IPS-20b (cell line): ENCODE data around the gene TUBB.

Source experiments
- H3K27ac ChIP-seq: one replicate; pipeline ENCODE4 v1.5.1; 2013; ENCODE audit warnings: low read length
- H3K27me3 ChIP-seq: 2 replicates; pipeline ENCODE4 v1.6.1; 2013; ENCODE audit warnings: mild to moderate bottlenecking, low read length, inconsistent platforms; ENCODE audit not compliant: insufficient read depth
- H3K36me3 ChIP-seq: 2 replicates; pipeline ENCODE4 v1.6.1; 2013; ENCODE audit warnings: low read depth, mild to moderate bottlenecking, inconsistent platforms, low read length, moderate library complexity; ENCODE audit not compliant: insufficient read depth
- H3K4me1 ChIP-seq: 2 replicates; pipeline ENCODE4 v1.6.1; 2013; ENCODE audit warnings: mild to moderate bottlenecking, control low read depth, inconsistent platforms, low read length, moderate library complexity; ENCODE audit not compliant: insufficient read depth
- H3K4me3 ChIP-seq: 2 replicates; pipeline ENCODE4 v1.5.1; 2013; ENCODE audit warnings: mild to moderate bottlenecking, low read length, inconsistent platforms
- H3K9ac ChIP-seq: 2 replicates; pipeline ENCODE4 v1.6.1; 2013; ENCODE audit warnings: low read depth, mild to moderate bottlenecking, inconsistent platforms, low read length, moderate library complexity
- H3K9me3 ChIP-seq: 2 replicates; pipeline ENCODE4 v1.6.1; 2013; ENCODE audit warnings: mild to moderate bottlenecking, low read depth, low read length, inconsistent platforms; ENCODE audit not compliant: insufficient read depth

TUBB gene

GRCh38 chr6:30683183-30683979, 36.8 kb upstream of the TUBB start:
- Histone ChIP-seq H3K36me3 (peaks cover 3% of the 10 kb centered on the region; the same call in 1 of the 2 replicates), H3K4me3 (peak overlapping the region; percentile 50), H3K4me1 (peaks cover 37% of the 10 kb centered on the region; the same call in 1 of the 2 replicates), H3K9me3 (no peaks in the 10 kb centered on the region), H3K9ac (peak overlapping the region; percentile 69; the same call in 1 of the 2 replicates), H3K27ac (peak overlapping the region; percentile 32), H3K27me3 (no peaks in the 10 kb centered on the region)

- H3K27me3 ChIP-seq, result no peaks in the 10 kb centered on the region
- peak overlapping the region; percentile 50; the same call in 1 of the 2 replicates for H3K4me3 ChIP-seq
- peak overlapping the region; percentile 69; the same call in 1 of the 2 replicates for H3K9ac ChIP-seq
- H3K4me1 ChIP-seq, result peaks cover 37% of the 10 kb centered on the region; the same call in 1 of the 2 replicates
- H3K36me3 ChIP-seq, result no peaks in the 10 kb centered on the region
- H3K27ac ChIP-seq, result no peak overlapping the region
- H3K9me3 ChIP-seq, result no peaks in the 10 kb centered on the region
These were observed 36.2 kb upstream of the TUBB start for GRCh38 chr6:30683980-30684338.

- peak overlapping the region; percentile 69; the same call in 1 of the 2 replicates for H3K9ac ChIP-seq
- H3K4me1 ChIP-seq, result peaks cover 35% of the 10 kb centered on the region; the same call in 1 of the 2 replicates
- H3K36me3 ChIP-seq, result no peaks in the 10 kb centered on the region
- peak overlapping the region; percentile 50; the same call in 1 of the 2 replicates for H3K4me3 ChIP-seq
- H3K27ac ChIP-seq, result no peak overlapping the region
- H3K9me3 ChIP-seq, result no peaks in the 10 kb centered on the region
- H3K27me3 ChIP-seq, result no peaks in the 10 kb centered on the region
These were observed 35.6 kb upstream of the TUBB start for GRCh38 chr6:30684386-30685156.

- Histone ChIP-seq H3K4me3 (peak overlapping the region; percentile 82), H3K9me3 (no peaks in the 10 kb centered on the region), H3K36me3 (no peaks in the 10 kb centered on the region), H3K27ac (no peak overlapping the region), H3K9ac (no peak overlapping the region; the same call in 1 of the 2 replicates), H3K27me3 (no peaks in the 10 kb centered on the region), H3K4me1 (peaks cover 38% of the 10 kb centered on the region)
These were observed 34.8 kb upstream of the TUBB start for GRCh38 chr6:30685157-30686008.

GRCh38 chr6:30686009-30686907, 33.9 kb upstream of the TUBB start, which contains the start of gene PPP1R18:
Gene PPP1R18, minus strand, starts transcription at chr6:30686645. Its CDS starts 627 bp downstream, at chr6:30686018.
- peak within 1 kb of the TSS; percentile 80 for H3K9ac ChIP-seq
- peak within 1 kb of the TSS; percentile 82 for H3K4me3 ChIP-seq
- peak within 1 kb of the TSS; percentile 44 for H3K27ac ChIP-seq
- no peaks in the 10 kb centered on the region for H3K9me3 ChIP-seq
- no peaks in the 10 kb centered on the region for H3K27me3 ChIP-seq
- H3K4me1 ChIP-seq, result peaks cover 38% of the 10 kb centered on the region
- no peaks in the 10 kb centered on the region for H3K36me3 ChIP-seq

- peak overlapping the region; percentile 44 for H3K27ac ChIP-seq
- H3K4me3 ChIP-seq, result peak overlapping the region; percentile 82
- peaks cover 42% of the 10 kb centered on the region for H3K4me1 ChIP-seq
- H3K27me3 ChIP-seq, result no peaks in the 10 kb centered on the region
- no peaks in the 10 kb centered on the region for H3K9me3 ChIP-seq
- peak overlapping the region; percentile 80 for H3K9ac ChIP-seq
- no peaks in the 10 kb centered on the region for H3K36me3 ChIP-seq
These were observed 33.1 kb upstream of the TUBB start for GRCh38 chr6:30686908-30687658.

GRCh38 chr6:30687659-30688431, 32.3 kb upstream of the TUBB start:
- H3K4me3 ChIP-seq, result peak overlapping the region; percentile 82

GRCh38 chr6:30688569-30688968, 31.6 kb upstream of the TUBB start:
- no peak overlapping the region for H3K27ac ChIP-seq
- H3K9me3 ChIP-seq, result no peaks in the 10 kb centered on the region
- no peaks in the 10 kb centered on the region for H3K36me3 ChIP-seq
- H3K9ac ChIP-seq, result peak overlapping the region; percentile 80; the same call in 1 of the 2 replicates
- no peaks in the 10 kb centered on the region for H3K27me3 ChIP-seq
- H3K4me3 ChIP-seq, result no peak overlapping the region
- peaks cover 27% of the 10 kb centered on the region for H3K4me1 ChIP-seq

More at GRCh38 chr6:30687659-30688431, 32.3 kb upstream of the TUBB start:
- no peaks in the 10 kb centered on the region for H3K27me3 ChIP-seq
- peaks cover 34% of the 10 kb centered on the region for H3K4me1 ChIP-seq
- H3K9ac ChIP-seq, result peak overlapping the region; percentile 80
- H3K9me3 ChIP-seq, result no peaks in the 10 kb centered on the region
- peak overlapping the region; percentile 44 for H3K27ac ChIP-seq
- H3K36me3 ChIP-seq, result no peaks in the 10 kb centered on the region

- Histone ChIP-seq H3K27me3 (no peaks in the 10 kb centered on the region), H3K4me1 (peaks cover 23% of the 10 kb centered on the region), H3K27ac (no peak overlapping the region), H3K36me3 (no peaks in the 10 kb centered on the region), H3K4me3 (peak overlapping the region; percentile 92), H3K9me3 (no peaks in the 10 kb centered on the region), H3K9ac (no peak overlapping the region; the same call in 1 of the 2 replicates)
These were observed 30.9 kb upstream of the TUBB start for GRCh38 chr6:30689022-30689865.
